Panc1 (cell line): ENCODE data around the gene TANC1. TPM values are rescaled to one million over a fixed set of nuclear protein-coding genes. Genes with fewer than 3 reads are reported as not detected.
A peak's percentile ranks its signal among the peaks of the same experiment; 100 is the strongest.

ENCODE experiments used
- ATAC-seq: fragments of 200-7000 bp; cut with Tn5 transposase; 2 replicates; pipeline ENCODE4 v1.9.1; 2020; ENCODE audit warnings: mild to moderate bottlenecking, moderate library complexity
- BruUV-seq: library from RNA; stranded (reverse); fragments of 400-500 nt; replicated peaks from 2 replicates; lab custom pipeline; 2021; lab: Mats Ljungman, UMichigan
- CTCF ChIA-PET: fragments of 300-600 bp; sonication (Branson Sonifier 250); formaldehyde crosslinking; loops from one replicate; lab custom pipeline; 2022; ENCODE audit warnings: antibody characterized with exemption; lab: Charles Lee
- POLR2A ChIA-PET: fragments of 300-600 bp; sonication (Branson Sonifier 250); formaldehyde crosslinking; loops from one replicate; lab custom pipeline; 2022; ENCODE audit warnings: antibody characterized with exemption; lab: Charles Lee
- DNase-seq: peaks from one replicate; pipeline ENCODE4 v3.0.0-alpha.2; 2010; ENCODE audit warnings: low read depth, low spot score
- H3K27ac ChIP-seq: 2 replicates; pipeline ENCODE4 v1.5.1; 2011; ENCODE audit warnings: mild to moderate bottlenecking, low read length, inconsistent platforms
- H3K27me3 ChIP-seq: fragments of 200-500 bp; sonication (Bioruptor generic); 2 replicates; pipeline ENCODE4 v1.6.0; 2014; ENCODE audit warnings: low read length, inconsistent platforms; ENCODE audit not compliant: control insufficient read depth, insufficient read depth
- H3K36me3 ChIP-seq: fragments of 200-500 bp; sonication (Bioruptor generic); 2 replicates; pipeline ENCODE4 v1.5.1; 2014; ENCODE audit warnings: inconsistent platforms, mild to moderate bottlenecking, low read length, moderate library complexity; ENCODE audit not compliant: control insufficient read depth, insufficient read depth
- H3K4me1 ChIP-seq: 2 replicates; pipeline ENCODE4 v1.5.1; 2011; ENCODE audit warnings: inconsistent platforms, mild to moderate bottlenecking, low read length, moderate library complexity; ENCODE audit not compliant: control insufficient read depth, insufficient read depth
- H3K4me3 ChIP-seq, 2 experiments: 2 replicates each; pipeline ENCODE4 v1.5.1; 2011 to 2012; ENCODE audit warnings: low read depth in 2 of 2, low read length in 2 of 2, mild to moderate bottlenecking in 2 of 2, inconsistent platforms in 1 of 2, moderate library complexity in 1 of 2
- H3K9me3 ChIP-seq: fragments of 200-500 bp; sonication (Bioruptor generic); 2 replicates; pipeline ENCODE4 v1.5.1; 2014; ENCODE audit warnings: low read depth, mild to moderate bottlenecking, inconsistent platforms, low read length, moderate library complexity; ENCODE audit not compliant: control insufficient read depth, insufficient read depth
- POLR2AphosphoS5 ChIP-seq: IDR thresholded peaks from 2 replicates; pipeline ENCODE4 v1.6.1; 2012; ENCODE audit warnings: mild to moderate bottlenecking, low read depth, low read length, moderate library complexity
- SIN3A ChIP-seq: IDR thresholded peaks from 2 replicates; pipeline ENCODE4 v1.6.1; 2012; ENCODE audit warnings: low read depth, mild to moderate bottlenecking, low read length, moderate library complexity, borderline replicate concordance; ENCODE audit not compliant: insufficient read depth
- TCF7L2 ChIP-seq: IDR thresholded peaks from 2 replicates; pipeline ENCODE4 v1.6.1; 2011; ENCODE audit warnings: mild to moderate bottlenecking, low read depth, low read length, inconsistent platforms
- in situ Hi-C: cut with HindIII; loops from 2 replicates; pipeline ENCODE4 v1.10.0; 2016; ENCODE audit warnings: low sequenced_read_pairs, low pct_unique_long_range_greater_than_20kb
- intact Hi-C: fragments of 100-400 bp; cut with micrococcal nuclease; formaldehyde crosslinking; loops from one replicate; pipeline ENCODE4 v1.10.0; 2022; ENCODE audit not compliant: unreplicated experiment
- total RNA-seq: library from RNA; stranded (reverse); gene quantifications from one replicate; pipeline ENCODE4 v1.2.1, GENCODE V29; 2021; ENCODE audit not compliant: unreplicated experiment
- TF ChIP-seq, protein P1 (sequence below): fragments of 450-650 bp; IDR thresholded peaks from 2 replicates; pipeline ENCODE4 v1.5.1; 2017; ENCODE audit warnings: mild to moderate bottlenecking
- TF ChIP-seq, protein P2 (sequence below), 2 experiments: IDR thresholded peaks; 2 replicates each; pipeline ENCODE4 v1.6.1; 2011 to 2012; ENCODE audit warnings: low read depth in 2 of 2, control low read depth in 1 of 2, low read length in 1 of 2, mild to moderate bottlenecking in 1 of 2, moderate library complexity in 1 of 2; ENCODE audit not compliant: insufficient read depth in 1 of 2

Gene TANC1
- total RNA-seq, 1 experiment from 2014 or later, result 44.3 TPM

DNA sequence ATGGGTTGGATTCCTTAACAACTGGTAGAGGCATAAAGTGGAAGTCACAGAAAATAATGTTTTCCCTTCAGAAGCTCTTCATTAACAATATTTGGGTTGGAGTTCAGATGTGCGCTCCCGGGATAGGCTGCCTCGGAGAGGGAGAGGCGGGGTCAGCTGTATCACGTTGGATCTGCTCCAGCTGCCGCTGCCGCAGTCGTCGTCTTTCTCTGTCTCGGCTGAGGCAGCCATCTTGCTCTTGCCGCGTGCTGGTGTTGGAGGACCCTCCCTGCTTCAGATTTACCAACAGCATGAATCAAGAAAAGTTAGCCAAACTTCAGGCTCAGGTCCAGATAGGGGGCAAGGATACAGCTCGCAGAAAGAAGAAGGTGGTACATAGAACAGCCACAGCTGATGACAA is 35.1 kb downstream of the TANC1 start:
- no peak overlapping the region for H3K27ac ChIP-seq
- no peaks in the 10 kb centered on the region; the same call in 1 of the 2 replicates for H3K36me3 ChIP-seq
- H3K9me3 ChIP-seq, result no peaks in the 10 kb centered on the region
- no peaks in the 10 kb centered on the region for H3K27me3 ChIP-seq
- no TSS peak for BruUV-seq
- in situ Hi-C loops (no loop called here), intact Hi-C loops (no loop called here)
- H3K4me3 ChIP-seq, result no peak overlapping the region
- ChIA-PET POLR2A (no interaction called here), CTCF (no interaction called here)
- no peak for DNase-seq
- TF ChIP-seq, protein P1, sequence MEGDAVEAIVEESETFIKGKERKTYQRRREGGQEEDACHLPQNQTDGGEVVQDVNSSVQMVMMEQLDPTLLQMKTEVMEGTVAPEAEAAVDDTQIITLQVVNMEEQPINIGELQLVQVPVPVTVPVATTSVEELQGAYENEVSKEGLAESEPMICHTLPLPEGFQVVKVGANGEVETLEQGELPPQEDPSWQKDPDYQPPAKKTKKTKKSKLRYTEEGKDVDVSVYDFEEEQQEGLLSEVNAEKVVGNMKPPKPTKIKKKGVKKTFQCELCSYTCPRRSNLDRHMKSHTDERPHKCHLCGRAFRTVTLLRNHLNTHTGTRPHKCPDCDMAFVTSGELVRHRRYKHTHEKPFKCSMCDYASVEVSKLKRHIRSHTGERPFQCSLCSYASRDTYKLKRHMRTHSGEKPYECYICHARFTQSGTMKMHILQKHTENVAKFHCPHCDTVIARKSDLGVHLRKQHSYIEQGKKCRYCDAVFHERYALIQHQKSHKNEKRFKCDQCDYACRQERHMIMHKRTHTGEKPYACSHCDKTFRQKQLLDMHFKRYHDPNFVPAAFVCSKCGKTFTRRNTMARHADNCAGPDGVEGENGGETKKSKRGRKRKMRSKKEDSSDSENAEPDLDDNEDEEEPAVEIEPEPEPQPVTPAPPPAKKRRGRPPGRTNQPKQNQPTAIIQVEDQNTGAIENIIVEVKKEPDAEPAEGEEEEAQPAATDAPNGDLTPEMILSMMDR, result no peak
- TF ChIP-seq, protein P2, sequence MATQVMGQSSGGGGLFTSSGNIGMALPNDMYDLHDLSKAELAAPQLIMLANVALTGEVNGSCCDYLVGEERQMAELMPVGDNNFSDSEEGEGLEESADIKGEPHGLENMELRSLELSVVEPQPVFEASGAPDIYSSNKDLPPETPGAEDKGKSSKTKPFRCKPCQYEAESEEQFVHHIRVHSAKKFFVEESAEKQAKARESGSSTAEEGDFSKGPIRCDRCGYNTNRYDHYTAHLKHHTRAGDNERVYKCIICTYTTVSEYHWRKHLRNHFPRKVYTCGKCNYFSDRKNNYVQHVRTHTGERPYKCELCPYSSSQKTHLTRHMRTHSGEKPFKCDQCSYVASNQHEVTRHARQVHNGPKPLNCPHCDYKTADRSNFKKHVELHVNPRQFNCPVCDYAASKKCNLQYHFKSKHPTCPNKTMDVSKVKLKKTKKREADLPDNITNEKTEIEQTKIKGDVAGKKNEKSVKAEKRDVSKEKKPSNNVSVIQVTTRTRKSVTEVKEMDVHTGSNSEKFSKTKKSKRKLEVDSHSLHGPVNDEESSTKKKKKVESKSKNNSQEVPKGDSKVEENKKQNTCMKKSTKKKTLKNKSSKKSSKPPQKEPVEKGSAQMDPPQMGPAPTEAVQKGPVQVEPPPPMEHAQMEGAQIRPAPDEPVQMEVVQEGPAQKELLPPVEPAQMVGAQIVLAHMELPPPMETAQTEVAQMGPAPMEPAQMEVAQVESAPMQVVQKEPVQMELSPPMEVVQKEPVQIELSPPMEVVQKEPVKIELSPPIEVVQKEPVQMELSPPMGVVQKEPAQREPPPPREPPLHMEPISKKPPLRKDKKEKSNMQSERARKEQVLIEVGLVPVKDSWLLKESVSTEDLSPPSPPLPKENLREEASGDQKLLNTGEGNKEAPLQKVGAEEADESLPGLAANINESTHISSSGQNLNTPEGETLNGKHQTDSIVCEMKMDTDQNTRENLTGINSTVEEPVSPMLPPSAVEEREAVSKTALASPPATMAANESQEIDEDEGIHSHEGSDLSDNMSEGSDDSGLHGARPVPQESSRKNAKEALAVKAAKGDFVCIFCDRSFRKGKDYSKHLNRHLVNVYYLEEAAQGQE (IDR thresholded peaks at IDR 0.05; ENCODE audit: insufficient read depth in 1 of 2, low read depth in 2 of 2, low read length in 1 of 2), result no peak
- TF ChIP-seq SIN3A, result no peak
- TF ChIP-seq TCF7L2, result no peak
- TF ChIP-seq POLR2AphosphoS5, result no peak
- peaks cover 11% of the 10 kb centered on the region for H3K4me1 ChIP-seq
- no peak for ATAC-seq

DNA sequence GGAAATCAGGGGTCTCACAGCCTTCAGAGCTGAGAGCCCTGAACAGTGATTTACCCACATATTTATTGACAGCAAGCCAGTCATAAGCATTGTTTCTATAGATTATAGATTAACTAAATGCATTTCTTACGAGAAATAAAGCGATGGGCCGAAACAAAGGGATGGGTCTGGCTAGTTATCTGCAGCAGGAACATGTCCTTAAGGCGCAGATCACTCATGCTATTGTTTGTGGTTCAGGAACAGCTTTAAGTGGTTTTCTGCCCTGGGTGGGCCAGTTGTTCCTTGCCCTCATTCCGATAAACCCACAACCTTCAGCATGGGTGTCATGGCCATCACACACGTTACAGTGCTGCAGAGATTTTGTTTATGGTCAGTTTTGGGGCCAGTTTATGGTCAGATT is 36.4 kb downstream of the TANC1 start:
- DNase-seq (no peak), ATAC-seq (no peak)
- Histone ChIP-seq H3K27me3 (no peaks in the 10 kb centered on the region), H3K27ac (no peak overlapping the region), H3K9me3 (no peaks in the 10 kb centered on the region), H3K4me1 (peaks cover 4% of the 10 kb centered on the region; the same call in 1 of the 2 replicates), H3K4me3 (no peak overlapping the region), H3K36me3 (no peaks in the 10 kb centered on the region; the same call in 1 of the 2 replicates)
- ChIA-PET POLR2A (no interaction called here), CTCF (no interaction called here)
- in situ Hi-C loops (no loop called here), intact Hi-C loops (no loop called here)
- TF ChIP-seq TCF7L2 (no peak), POLR2AphosphoS5 (no peak), SIN3A (no peak)
- TF ChIP-seq, protein P2 (IDR thresholded peaks at IDR 0.05; ENCODE audit: insufficient read depth in 1 of 2, low read depth in 2 of 2, low read length in 1 of 2), result no peak
- TF ChIP-seq, protein P1, result no peak
- TSS peak; percentile 12 for BruUV-seq
